Kidney (tissue), 14 donors: ENCODE data around the gene ABTB2. TPM values are rescaled to one million over a fixed set of nuclear protein-coding genes. Genes with fewer than 3 reads are reported as not detected.
A peak's percentile ranks its signal among the peaks of the same experiment; 100 is the strongest.

Source experiments
- DNase-seq, 5 donors: peaks; one replicate each; pipeline ENCODE4 v3.0.0-alpha.2; 2013 to 2020
- FAIRE-seq: peaks from 2 replicates; lab custom pipeline; 2012; peaks lifted over from hg19 to GRCh38; lab: Jason Lieb, UNC
- H3K27ac ChIP-seq, 2 donors: one replicate each; pipeline ENCODE4 v1.7.0; 2013; ENCODE audit warnings: low read depth in 2 of 2, low read length in 2 of 2, inconsistent platforms in 1 of 2
- H3K27me3 ChIP-seq: one replicate; pipeline ENCODE4 v1.7.1; 2013; ENCODE audit warnings: low read length, inconsistent platforms; ENCODE audit not compliant: control insufficient read depth, insufficient read depth
- H3K36me3 ChIP-seq, 3 donors: one replicate each; pipeline versions ENCODE4 v1.7.0 to v1.7.1; 2013; ENCODE audit warnings: low read length in 3 of 3, control low read depth in 1 of 3, inconsistent platforms in 1 of 3; ENCODE audit not compliant: insufficient read depth in 3 of 3, control insufficient read depth in 2 of 3
- H3K4me1 ChIP-seq, 3 donors: one replicate each; pipeline versions ENCODE4 v1.7.0 to v1.7.1; 2013; ENCODE audit warnings: low read length in 3 of 3, inconsistent platforms in 1 of 3, low read depth in 1 of 3; ENCODE audit not compliant: control insufficient read depth in 2 of 3, insufficient read depth in 2 of 3
- H3K4me3 ChIP-seq, 3 donors: one replicate each; pipeline versions ENCODE4 v1.7.0 to v1.8.1; 2013; ENCODE audit warnings: low read length in 3 of 3, control low read depth in 1 of 3, inconsistent platforms in 1 of 3
- H3K9ac ChIP-seq, 3 donors: one replicate each; pipeline versions ENCODE4 v1.7.0 to v1.7.1; 2013; ENCODE audit warnings: low read length in 3 of 3, control low read depth in 1 of 3, inconsistent platforms in 1 of 3
- H3K9me3 ChIP-seq, 3 donors: one replicate each; pipeline versions ENCODE4 v1.7.0 to v1.7.1; 2013; ENCODE audit warnings: low read length in 3 of 3, control low read depth in 1 of 3, inconsistent platforms in 1 of 3; ENCODE audit not compliant: control insufficient read depth in 2 of 3, insufficient read depth in 1 of 3
- intact Hi-C: fragments of 100-400 bp; cut with DNase I; formaldehyde crosslinking; loops from one replicate; pipeline ENCODE4 v1.11.1; 2022
- polyA plus RNA-seq: library from polyadenylated mRNA; stranded (reverse); fragments of 350-450 nt; fragmentation: Illumina TruSeq; extraction: RNeasy Lipid Tissue Mini Kit (QIAGEN cat#74804); gene quantifications from one replicate; pipeline ENCODE4 v1.2.3, GENCODE V29; 2014; ENCODE audit warnings: low read depth, low replicate concordance; ENCODE audit not compliant: insufficient read depth
- total RNA-seq: library from RNA; stranded (reverse); fragmentation: NEBNext Ultra II Directional; extraction: Animal tissue kit (Norgen Biotek cat#: 25700); gene quantifications from one replicate; pipeline ENCODE4 v1.2.1, GENCODE V29; 2021
- TF ChIP-seq, protein P1 (sequence below): IDR thresholded peaks from 3 replicates; pipeline ENCODE4 v1.5.1; 2012; ENCODE audit warnings: mild to moderate bottlenecking, moderate library complexity, borderline replicate concordance; ENCODE audit not compliant: insufficient read depth; ENCODE audit errors: extremely low read depth
- donor health status: control.
- donor health status: control.
- donor health status: control.
- donor health status: control.
- donor health status: control.
- donor health status: DM: yes; HTN: yes; CAD: no.
- donor health status: Normal renal cell carcinoma (clear cell type).

The ABTB2 gene
- total and polyA plus RNA-seq, 2 donors from 2014 or later = 7.6 to 22.1 TPM

DNA sequence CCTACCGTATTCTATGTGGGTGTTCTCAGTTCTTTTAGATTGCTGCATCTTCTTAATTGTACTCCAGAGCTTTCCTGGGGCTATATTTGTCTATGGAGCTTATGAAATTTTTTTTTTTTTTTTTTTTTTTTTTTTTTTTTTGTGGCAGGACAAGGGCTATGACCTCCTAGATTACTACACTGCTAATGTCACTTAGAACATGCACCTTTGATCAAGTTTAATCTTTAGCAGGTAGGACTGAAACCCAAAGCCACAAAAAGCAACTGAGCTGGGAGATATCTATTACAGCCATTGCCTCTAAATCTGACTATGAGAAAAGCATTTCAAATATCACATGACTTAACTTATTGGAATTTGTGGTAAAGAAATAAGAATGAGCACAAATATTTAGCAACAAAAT is 21.7 kb upstream of the ABTB2 start:
- no peak for DNase-seq
- TF ChIP-seq, protein P1, sequence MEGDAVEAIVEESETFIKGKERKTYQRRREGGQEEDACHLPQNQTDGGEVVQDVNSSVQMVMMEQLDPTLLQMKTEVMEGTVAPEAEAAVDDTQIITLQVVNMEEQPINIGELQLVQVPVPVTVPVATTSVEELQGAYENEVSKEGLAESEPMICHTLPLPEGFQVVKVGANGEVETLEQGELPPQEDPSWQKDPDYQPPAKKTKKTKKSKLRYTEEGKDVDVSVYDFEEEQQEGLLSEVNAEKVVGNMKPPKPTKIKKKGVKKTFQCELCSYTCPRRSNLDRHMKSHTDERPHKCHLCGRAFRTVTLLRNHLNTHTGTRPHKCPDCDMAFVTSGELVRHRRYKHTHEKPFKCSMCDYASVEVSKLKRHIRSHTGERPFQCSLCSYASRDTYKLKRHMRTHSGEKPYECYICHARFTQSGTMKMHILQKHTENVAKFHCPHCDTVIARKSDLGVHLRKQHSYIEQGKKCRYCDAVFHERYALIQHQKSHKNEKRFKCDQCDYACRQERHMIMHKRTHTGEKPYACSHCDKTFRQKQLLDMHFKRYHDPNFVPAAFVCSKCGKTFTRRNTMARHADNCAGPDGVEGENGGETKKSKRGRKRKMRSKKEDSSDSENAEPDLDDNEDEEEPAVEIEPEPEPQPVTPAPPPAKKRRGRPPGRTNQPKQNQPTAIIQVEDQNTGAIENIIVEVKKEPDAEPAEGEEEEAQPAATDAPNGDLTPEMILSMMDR = no peak
- Histone ChIP-seq H3K27me3 (no peaks in the 10 kb centered on the region), H3K4me3 (no peak overlapping the region), H3K9ac (no peak overlapping the region), H3K36me3 (no peaks in the 10 kb centered on the region), H3K9me3 (peaks cover 0 to 15% (median 0%) of the 10 kb centered on the region in 3 donors), H3K27ac (no peak overlapping the region), H3K4me1 (no peaks in the 10 kb centered on the region)
- intact Hi-C loops = no loop called here
- no peak for FAIRE-seq

DNA sequence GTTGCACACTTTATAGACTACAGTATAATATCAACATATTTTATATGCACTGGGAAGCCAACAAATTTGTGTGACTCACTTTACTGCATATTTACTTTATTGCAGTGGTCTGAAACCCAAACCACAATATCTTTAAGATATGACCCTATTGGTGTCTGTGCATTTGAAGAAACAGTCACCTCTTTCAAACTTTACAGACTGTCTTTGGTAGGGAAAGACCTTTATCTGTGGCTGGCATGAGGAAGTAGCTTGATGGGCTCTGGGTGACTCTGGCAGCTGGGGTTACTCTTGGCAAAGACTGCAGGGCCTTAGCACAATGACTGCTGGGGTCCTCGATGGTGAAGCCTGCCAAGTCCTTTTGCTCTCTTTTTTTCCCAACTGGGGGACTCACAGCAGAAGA is 21.3 kb upstream of the ABTB2 start:
- intact Hi-C loops = no loop called here
- Histone ChIP-seq H3K27ac (no peak overlapping the region), H3K4me1 (no peaks in the 10 kb centered on the region), H3K9me3 (peaks cover 0 to 15% (median 0%) of the 10 kb centered on the region in 3 donors), H3K4me3 (no peak overlapping the region), H3K9ac (no peak overlapping the region), H3K27me3 (no peaks in the 10 kb centered on the region), H3K36me3 (no peaks in the 10 kb centered on the region)
- DNase-seq (no peak), FAIRE-seq (no peak)
- TF ChIP-seq, protein P1 = no peak

- intact Hi-C loops = no loop called here
- Histone ChIP-seq H3K9me3 (peaks cover 0 to 15% (median 0%) of the 10 kb centered on the region in 3 donors), H3K27me3 (no peaks in the 10 kb centered on the region), H3K9ac (no peak overlapping the region), H3K4me3 (no peak overlapping the region), H3K36me3 (no peaks in the 10 kb centered on the region), H3K27ac (no peak overlapping the region), H3K4me1 (no peaks in the 10 kb centered on the region)
- DNase-seq (no peak), FAIRE-seq (peak; percentile 52)
- TF ChIP-seq, protein P1 = no peak
Measured at GRCh38 chr11:34373727-34374126, 15.9 kb upstream of the ABTB2 start.

DNA sequence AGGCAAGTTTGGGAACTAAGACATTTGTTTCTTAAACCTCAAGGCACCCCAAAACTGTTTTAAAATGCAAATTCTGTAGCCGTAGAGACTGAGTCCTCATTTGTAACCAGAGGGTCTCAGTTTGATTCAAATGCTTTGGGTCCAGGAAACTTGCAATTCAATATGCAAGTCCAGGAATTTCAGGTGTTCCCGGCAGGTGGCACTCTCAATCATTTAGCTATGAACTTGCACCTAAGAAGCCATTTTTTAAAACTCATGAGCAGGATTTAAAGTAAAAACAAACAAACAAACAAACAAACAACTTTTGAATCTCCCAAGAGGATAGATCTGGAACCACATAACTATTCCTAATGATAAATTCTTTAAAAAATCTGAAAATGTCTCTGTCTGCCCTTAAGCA is 8.7 kb upstream of the ABTB2 start:
- peak in 2 of 5 donors; percentile 41 to 44 for DNase-seq
- no peak for FAIRE-seq
- intact Hi-C loops = no loop called here

More for the DNA sequence above, 8.7 kb upstream of the ABTB2 start:
- Histone ChIP-seq H3K27ac (no peak overlapping the region), H3K36me3 (no peaks in the 10 kb centered on the region), H3K9ac (no peak overlapping the region), H3K27me3 (no peaks in the 10 kb centered on the region), H3K4me3 (no peak overlapping the region), H3K9me3 (no peaks in the 10 kb centered on the region), H3K4me1 (no peaks in the 10 kb centered on the region)
- TF ChIP-seq, protein P1 = peak; percentile 58
